Loucy (cell line): ENCODE results near the gene AP1B1.

Experiments used
- CTCF ChIP-seq: fragments of 200-600 bp; sonication (generic); conservative IDR thresholded peaks from 2 replicates; pipeline ENCODE4 v1.5.1; 2014; ENCODE audit warnings: mild to moderate bottlenecking, antibody characterized with exemption, low read length
- EZH2phosphoT487 ChIP-seq: fragments of 200-600 bp; IDR thresholded peaks from 2 replicates; pipeline ENCODE4 v1.6.1; 2018; ENCODE audit warnings: antibody characterized with exemption, mild to moderate bottlenecking, moderate library complexity, borderline replicate concordance

- no peak for TF ChIP-seq CTCF
- TF ChIP-seq EZH2phosphoT487 = no peak
Measured at GRCh38 chr22:29390270-29390669, 1.9 kb upstream of the AP1B1 start.
